ENCODE measurements around the gene CENPP.

The CENPP gene

GRCh38 chr9:92480291-92480771 is 154.6 kb downstream of the CENPP start:
- no peak for DNase-seq (ENCODE audit: low read depth in 2 of 2)

- no peak for DNase-seq (ENCODE audit: low read depth in 2 of 2)
These were observed 155.4 kb downstream of the CENPP start for GRCh38 chr9:92480986-92481633.

DNA sequence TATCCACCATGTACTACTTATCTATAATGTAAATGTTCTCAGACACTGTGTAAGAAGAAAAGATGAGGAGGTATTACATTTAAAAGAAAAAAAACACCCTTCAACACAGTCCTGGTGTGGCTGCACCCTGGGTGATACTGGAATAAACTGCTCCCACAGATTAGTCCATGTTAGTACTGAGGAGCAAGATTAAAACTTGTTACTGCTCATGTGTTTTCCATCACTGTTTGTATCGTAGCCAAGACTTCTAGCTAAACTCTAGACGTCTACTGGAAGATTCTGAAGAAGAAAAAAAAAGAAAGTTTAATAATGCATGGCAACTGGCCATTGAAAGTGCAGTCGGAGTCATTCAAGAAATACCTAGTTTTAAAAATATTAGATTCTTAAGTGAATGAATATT is 156.6 kb downstream of the CENPP start, which contains the start of gene ASPN:
ASPN (minus strand) TSS at position 178 of the 400 bp plus-strand sequence.
- DNase-seq (ENCODE audit: low read depth in 2 of 2) = no peak

- no peak for DNase-seq (ENCODE audit: low read depth in 2 of 2)
These were observed 157.1 kb downstream of the CENPP start for GRCh38 chr9:92482805-92483204.

DNA sequence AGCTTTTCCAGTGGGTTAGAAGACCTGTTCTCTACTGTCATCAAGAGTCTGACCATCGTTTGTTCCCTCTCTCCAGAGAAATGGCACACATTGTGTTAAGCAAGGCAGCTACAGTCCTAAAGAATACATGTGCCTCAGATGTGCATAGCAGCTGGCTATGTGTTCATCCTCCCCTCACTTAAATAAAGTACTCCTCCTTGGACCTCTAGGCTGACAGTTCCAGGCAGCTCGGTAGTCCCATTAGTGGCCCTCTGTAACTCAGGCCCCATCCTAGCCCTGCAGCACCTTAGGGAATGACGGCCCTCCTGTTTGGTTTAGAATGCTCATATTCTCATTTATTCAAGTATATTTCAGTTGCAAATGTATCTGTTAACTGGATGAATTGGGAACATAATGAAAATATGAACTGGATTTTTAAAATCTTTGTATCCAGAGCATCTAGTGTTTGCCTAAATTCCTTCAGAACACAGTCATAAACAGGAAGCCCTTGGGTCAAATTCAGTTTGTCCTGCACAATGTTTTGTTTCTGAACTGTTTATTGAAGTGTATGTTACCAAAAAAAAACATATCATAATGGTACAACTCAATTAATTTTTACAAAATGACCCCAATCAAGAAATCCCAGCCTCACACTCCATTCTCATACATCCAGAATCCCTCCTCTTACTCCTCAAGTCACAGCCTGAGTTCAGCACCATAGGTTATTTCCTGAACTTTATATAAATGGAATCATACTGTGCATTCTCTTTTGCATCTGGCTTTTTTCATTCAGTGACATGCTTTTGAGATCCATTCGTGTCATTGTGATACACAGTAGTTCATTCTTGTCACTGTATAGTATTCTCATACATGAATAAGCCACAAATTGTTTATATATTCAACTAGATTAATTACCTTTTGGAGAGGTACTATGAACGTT is 158.1 kb downstream of the CENPP start:
- DNase-seq (ENCODE audit: low read depth in 2 of 2) = no peak

DNA sequence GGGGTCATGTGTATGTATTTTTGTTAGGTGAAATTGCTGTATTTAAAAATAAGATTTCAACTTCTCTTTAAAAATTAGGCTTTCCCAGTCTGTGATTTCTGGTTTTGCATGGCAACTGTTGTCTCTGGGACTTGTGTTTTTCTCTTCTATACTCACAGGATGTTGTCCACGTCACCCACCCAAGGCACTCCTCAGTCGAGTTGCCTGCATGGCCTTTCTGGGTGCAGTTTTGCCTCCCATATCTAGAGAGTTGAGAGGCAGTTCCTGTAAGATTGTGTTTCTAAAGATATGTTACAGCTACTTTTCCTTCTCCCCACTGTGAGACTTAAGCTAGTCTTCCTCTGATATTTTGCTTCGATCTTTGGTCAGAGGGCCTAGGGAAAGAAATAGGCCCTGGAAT is 158.8 kb downstream of the CENPP start:
- DNase-seq (ENCODE audit: low read depth in 2 of 2) = no peak

- no peak for DNase-seq (ENCODE audit: low read depth in 2 of 2)
These were observed 160.6 kb downstream of the CENPP start for GRCh38 chr9:92486371-92486770.

- no peak for DNase-seq (ENCODE audit: low read depth in 2 of 2)
These were observed 163.2 kb downstream of the CENPP start for GRCh38 chr9:92488681-92489550.

GRCh38 chr9:92492781-92493401 is 167.1 kb downstream of the CENPP start:
- DNase-seq (ENCODE audit: low read depth in 2 of 2) = no peak

DNA sequence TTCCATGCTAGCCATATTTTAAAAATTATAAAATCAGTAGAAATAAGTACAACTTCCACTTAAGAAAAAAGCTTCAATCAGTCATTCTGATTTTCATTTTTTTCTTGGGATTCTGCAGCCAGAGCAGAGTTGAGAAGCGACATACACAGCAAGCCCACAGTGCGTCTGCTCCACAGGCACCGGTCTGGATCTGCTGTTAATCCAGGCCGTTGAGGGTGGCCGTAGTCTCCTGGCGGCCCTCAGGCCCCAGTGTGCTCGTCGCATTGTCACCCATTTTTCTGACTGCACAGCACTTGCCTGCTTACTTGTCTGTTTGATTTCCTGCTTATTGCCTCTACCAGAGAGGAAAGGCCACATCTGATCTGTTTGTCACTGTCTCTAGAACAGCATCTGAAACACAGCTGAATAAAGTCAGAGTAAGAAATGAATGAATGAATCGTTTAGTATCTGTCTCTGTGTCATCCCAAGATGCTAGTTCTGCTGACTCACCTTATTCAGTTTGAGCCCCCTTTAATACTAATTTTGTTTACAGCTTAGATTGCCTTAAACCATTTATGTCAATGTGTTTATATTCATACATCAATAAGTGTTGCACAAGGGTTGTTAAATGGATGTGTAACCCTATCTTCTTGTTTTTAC is 168.1 kb downstream of the CENPP start:
- DNase-seq (ENCODE audit: low read depth in 2 of 2) = no peak

- no peak for DNase-seq (ENCODE audit: low read depth in 2 of 2)
These were observed 169.1 kb downstream of the CENPP start for GRCh38 chr9:92494856-92495255.

GRCh38 chr9:92496396-92497176 is 170.8 kb downstream of the CENPP start:
- no peak for DNase-seq (ENCODE audit: low read depth in 2 of 2)

DNA sequence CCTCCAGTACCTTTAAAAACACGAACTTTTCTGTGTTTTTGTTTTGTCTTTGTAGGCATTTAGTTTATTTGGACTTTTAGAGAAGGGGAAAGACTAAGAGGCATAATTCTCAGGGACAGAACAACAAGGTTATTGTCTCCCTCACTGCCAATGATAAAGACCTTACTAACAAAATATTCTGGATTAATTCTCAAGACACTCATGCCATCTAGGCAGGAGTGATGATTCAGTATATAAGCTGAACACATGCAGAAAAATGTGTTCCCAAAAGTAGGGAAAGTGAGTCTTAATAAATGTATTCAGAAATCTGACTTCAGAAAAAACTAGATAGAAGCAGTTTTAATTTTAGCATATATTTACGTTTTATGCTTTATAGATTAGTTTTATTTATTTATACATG is 173.9 kb downstream of the CENPP start:
- no peak for DNase-seq (ENCODE audit: low read depth in 2 of 2)

- DNase-seq (ENCODE audit: low read depth in 2 of 2) = no peak
These were observed 175.0 kb downstream of the CENPP start for GRCh38 chr9:92500725-92501124.

- peak in 1 of 2 donors; percentile 2 for DNase-seq (ENCODE audit: low read depth in 2 of 2)
These were observed 176.1 kb downstream of the CENPP start for GRCh38 chr9:92501671-92502393.

DNA sequence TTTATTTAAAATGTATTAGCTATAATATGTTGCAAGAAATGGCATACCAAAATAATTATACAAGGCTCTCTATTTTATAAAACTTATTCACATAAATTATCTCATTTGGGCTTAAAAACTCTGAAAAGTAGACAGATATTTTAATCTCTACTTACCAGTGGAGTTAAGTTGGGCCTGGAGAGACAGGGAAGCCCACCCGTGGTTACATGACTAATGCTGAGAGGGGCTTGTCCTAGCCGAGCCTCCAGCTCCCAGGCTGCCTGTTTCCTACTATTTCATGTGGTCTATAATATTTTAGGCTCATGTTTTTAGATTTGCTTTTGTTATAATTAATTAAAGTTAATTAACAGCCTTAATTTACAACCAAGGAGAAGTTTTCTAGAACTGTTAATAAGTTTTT is 177.4 kb downstream of the CENPP start:
- no peak for DNase-seq (ENCODE audit: low read depth in 2 of 2)

DNA sequence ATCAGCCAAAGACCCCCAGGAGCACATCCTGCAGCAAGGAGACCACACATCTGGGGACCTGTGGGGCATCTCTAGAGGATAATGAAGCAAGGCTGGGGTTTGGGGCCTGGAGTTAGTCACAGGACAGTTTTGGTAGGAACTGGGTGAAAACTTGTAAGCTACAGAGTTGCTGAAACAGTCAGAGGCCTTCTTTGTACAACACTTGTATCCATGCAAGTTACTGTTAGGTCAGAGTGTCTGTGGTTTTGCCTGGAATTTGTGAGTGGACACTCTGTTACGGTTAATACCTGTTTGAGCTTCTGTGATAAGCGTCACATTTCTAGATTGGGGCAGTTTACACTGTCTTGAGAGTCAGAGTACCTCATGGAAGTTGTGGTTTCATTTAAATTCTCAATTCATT is 179.1 kb downstream of the CENPP start:
- no peak for DNase-seq (ENCODE audit: low read depth in 2 of 2)

GRCh38 chr9:92506184-92506857 is 180.6 kb downstream of the CENPP start:
- DNase-seq (ENCODE audit: low read depth in 2 of 2) = no peak

DNA sequence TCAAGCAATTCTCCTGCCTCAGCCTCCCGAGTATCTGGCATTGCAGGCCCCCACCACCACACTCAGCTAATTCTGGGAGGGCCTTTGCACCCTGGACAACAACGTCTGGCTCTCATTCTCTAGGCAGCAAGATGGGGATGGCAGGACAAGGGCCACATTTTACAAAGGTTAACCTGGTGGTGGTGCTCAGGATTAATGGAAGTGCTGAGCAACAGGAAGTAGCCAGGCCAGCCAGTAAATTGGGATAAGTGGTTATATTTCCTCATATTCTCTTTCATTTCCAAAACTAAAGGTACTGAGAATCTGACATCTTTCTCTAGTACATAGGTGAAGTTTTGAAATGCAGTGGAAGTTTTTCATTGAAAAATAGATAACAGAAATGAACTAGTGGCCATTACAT is 181.3 kb downstream of the CENPP start:
- DNase-seq (ENCODE audit: low read depth in 2 of 2) = no peak

Data from stimulated activated CD4-positive, alpha-beta T cell treated with anti-CD3 and anti-CD28 coated beads, Interleukin-15, amount 100 ng/mL, for 48 hours (primary cell).